Ishikawa (cell line): ENCODE data around the gene RAD9A.

Source experiments
- CEBPB ChIP-seq: IDR thresholded peaks from 2 replicates; pipeline ENCODE4 v1.6.1; 2012
- CREB1 ChIP-seq: IDR thresholded peaks from 2 replicates; pipeline ENCODE4 v1.6.1; 2012; ENCODE audit warnings: low read depth
- EP300 ChIP-seq: IDR thresholded peaks from 2 replicates; pipeline ENCODE4 v1.6.1; 2012; ENCODE audit warnings: borderline replicate concordance
- FOXM1 ChIP-seq: IDR thresholded peaks from 2 replicates; pipeline ENCODE4 v1.6.1; 2012; ENCODE audit warnings: low read depth, borderline replicate concordance
- NFIC ChIP-seq: IDR thresholded peaks from 2 replicates; pipeline ENCODE4 v1.6.1; 2012
- RAD21 ChIP-seq: IDR thresholded peaks from 2 replicates; pipeline ENCODE4 v1.6.1; 2012; ENCODE audit warnings: low read depth
- TAF1 ChIP-seq: IDR thresholded peaks from 2 replicates; pipeline ENCODE4 v1.6.1; 2012; ENCODE audit warnings: low read depth, mild to moderate bottlenecking
- TCF12 ChIP-seq: IDR thresholded peaks from 2 replicates; pipeline ENCODE4 v1.6.1; 2012; ENCODE audit warnings: low read depth
- TEAD4 ChIP-seq: IDR thresholded peaks from 2 replicates; pipeline ENCODE4 v1.6.1; 2012
- YY1 ChIP-seq: IDR thresholded peaks from 2 replicates; pipeline ENCODE4 v1.6.1; 2012; ENCODE audit warnings: low read depth
- ZBTB7A ChIP-seq: IDR thresholded peaks from 2 replicates; pipeline ENCODE4 v1.6.1; 2012; ENCODE audit warnings: low read depth
- TF ChIP-seq, protein P1 (sequence below): IDR thresholded peaks from 2 replicates; pipeline ENCODE4 v1.6.1; 2012; ENCODE audit warnings: low read depth, mild to moderate bottlenecking
- TF ChIP-seq, protein P2 (sequence below): IDR thresholded peaks from 2 replicates; pipeline ENCODE4 v1.6.1; 2012
- TF ChIP-seq, protein P3 (sequence below): IDR thresholded peaks from 2 replicates; pipeline ENCODE4 v1.6.1; 2012

DNA sequence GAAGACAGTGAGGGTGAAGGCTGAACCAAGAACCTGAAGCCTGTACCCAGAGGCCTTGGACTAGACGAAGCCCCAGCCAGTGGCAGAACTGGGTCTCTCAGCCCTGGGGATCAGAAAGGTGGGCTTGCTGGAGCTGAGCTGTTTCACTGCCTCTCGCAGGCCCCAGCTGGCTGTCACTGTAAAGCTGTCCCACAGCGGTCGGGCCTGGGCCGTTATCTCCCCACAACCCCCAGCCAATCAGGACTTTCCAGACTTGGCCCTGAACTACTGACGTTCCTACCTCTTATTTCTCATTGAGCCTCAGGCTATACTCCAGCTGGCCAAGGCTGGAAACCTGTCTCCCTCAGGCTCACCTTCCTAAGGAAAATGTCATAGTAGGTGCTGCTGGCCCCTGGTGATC is 5.8 kb downstream of the RAD9A start:
- TF ChIP-seq TAF1 (no peak), RAD21 (no peak), TEAD4 (no peak), YY1 (no peak), FOXM1 (no peak), CREB1 (no peak), NFIC (no peak), TCF12 (no peak), ZBTB7A (no peak), CEBPB (no peak), EP300 (no peak)
- TF ChIP-seq, protein P1, sequence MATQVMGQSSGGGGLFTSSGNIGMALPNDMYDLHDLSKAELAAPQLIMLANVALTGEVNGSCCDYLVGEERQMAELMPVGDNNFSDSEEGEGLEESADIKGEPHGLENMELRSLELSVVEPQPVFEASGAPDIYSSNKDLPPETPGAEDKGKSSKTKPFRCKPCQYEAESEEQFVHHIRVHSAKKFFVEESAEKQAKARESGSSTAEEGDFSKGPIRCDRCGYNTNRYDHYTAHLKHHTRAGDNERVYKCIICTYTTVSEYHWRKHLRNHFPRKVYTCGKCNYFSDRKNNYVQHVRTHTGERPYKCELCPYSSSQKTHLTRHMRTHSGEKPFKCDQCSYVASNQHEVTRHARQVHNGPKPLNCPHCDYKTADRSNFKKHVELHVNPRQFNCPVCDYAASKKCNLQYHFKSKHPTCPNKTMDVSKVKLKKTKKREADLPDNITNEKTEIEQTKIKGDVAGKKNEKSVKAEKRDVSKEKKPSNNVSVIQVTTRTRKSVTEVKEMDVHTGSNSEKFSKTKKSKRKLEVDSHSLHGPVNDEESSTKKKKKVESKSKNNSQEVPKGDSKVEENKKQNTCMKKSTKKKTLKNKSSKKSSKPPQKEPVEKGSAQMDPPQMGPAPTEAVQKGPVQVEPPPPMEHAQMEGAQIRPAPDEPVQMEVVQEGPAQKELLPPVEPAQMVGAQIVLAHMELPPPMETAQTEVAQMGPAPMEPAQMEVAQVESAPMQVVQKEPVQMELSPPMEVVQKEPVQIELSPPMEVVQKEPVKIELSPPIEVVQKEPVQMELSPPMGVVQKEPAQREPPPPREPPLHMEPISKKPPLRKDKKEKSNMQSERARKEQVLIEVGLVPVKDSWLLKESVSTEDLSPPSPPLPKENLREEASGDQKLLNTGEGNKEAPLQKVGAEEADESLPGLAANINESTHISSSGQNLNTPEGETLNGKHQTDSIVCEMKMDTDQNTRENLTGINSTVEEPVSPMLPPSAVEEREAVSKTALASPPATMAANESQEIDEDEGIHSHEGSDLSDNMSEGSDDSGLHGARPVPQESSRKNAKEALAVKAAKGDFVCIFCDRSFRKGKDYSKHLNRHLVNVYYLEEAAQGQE = no peak
- TF ChIP-seq, protein P2, sequence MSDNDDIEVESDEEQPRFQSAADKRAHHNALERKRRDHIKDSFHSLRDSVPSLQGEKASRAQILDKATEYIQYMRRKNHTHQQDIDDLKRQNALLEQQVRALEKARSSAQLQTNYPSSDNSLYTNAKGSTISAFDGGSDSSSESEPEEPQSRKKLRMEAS = no peak
- TF ChIP-seq, protein P3, sequence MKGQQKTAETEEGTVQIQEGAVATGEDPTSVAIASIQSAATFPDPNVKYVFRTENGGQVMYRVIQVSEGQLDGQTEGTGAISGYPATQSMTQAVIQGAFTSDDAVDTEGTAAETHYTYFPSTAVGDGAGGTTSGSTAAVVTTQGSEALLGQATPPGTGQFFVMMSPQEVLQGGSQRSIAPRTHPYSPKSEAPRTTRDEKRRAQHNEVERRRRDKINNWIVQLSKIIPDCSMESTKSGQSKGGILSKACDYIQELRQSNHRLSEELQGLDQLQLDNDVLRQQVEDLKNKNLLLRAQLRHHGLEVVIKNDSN = no peak
